Subcutaneous abdominal adipose tissue (tissue), 5 donors: ENCODE results near the gene AKAP8.

Experiments used
- H3K27ac ChIP-seq: one replicate; pipeline ENCODE4 v1.7.0; 2013; ENCODE audit warnings: low read depth, mild to moderate bottlenecking, inconsistent platforms, low read length, moderate library complexity
- H3K27me3 ChIP-seq, 5 donors: one replicate each; pipeline ENCODE4 v1.7.0; 2013; ENCODE audit warnings: low read length in 5 of 5, inconsistent platforms in 1 of 5; ENCODE audit not compliant: control insufficient read depth in 5 of 5, insufficient read depth in 4 of 5
- H3K36me3 ChIP-seq, 5 donors: one replicate each; pipeline ENCODE4 v1.7.0; 2013; ENCODE audit warnings: low read length in 5 of 5; ENCODE audit not compliant: control insufficient read depth in 5 of 5, insufficient read depth in 5 of 5
- H3K4me1 ChIP-seq, 5 donors: one replicate each; pipeline ENCODE4 v1.7.0; 2013; ENCODE audit warnings: low read length in 5 of 5, mild to moderate bottlenecking in 3 of 5, moderate library complexity in 1 of 5; ENCODE audit not compliant: control insufficient read depth in 5 of 5, insufficient read depth in 5 of 5
- H3K4me3 ChIP-seq, 5 donors: one replicate each; pipeline ENCODE4 v1.7.0; 2013; ENCODE audit warnings: low read length in 5 of 5, low read depth in 1 of 5
- H3K9ac ChIP-seq, 5 donors: one replicate each; pipeline ENCODE4 v1.7.0; 2013; ENCODE audit warnings: low read length in 5 of 5, mild to moderate bottlenecking in 4 of 5, moderate library complexity in 3 of 5
- H3K9me3 ChIP-seq, 5 donors: one replicate each; pipeline ENCODE4 v1.7.0; 2013; ENCODE audit warnings: low read length in 5 of 5; ENCODE audit not compliant: control insufficient read depth in 5 of 5
- donor health status: healthy.
- donor health status: healthy.
- donor health status: healthy.
- donor health status: healthy.
- donor health status: healthy.

Gene AKAP8

GRCh38 chr19:15379083-15379998 lies at the start of gene AKAP8:
Gene AKAP8, minus strand, starts transcription at chr19:15379787. Its CDS starts 56 bp downstream, at chr19:15379731.
- Histone ChIP-seq H3K27ac (peak within 1 kb of the TSS; percentile 93), H3K27me3 (no peaks in the 10 kb centered on the region), H3K36me3 (peaks cover 0 to 5% (median 0%) of the 10 kb centered on the region in 5 donors), H3K4me3 (peak within 1 kb of the TSS; percentile 92 to 100 (median 97)), H3K9ac (peak within 1 kb of the TSS; percentile 92 to 99 (median 97)), H3K9me3 (no peaks in the 10 kb centered on the region), H3K4me1 (peaks cover 14 to 44% (median 43%) of the 10 kb centered on the region in 5 donors)

- no peak overlapping the region for H3K27ac ChIP-seq
- H3K9me3 ChIP-seq = peaks cover 0 to 6% (median 4%) of the 10 kb centered on the region in 5 donors
- H3K4me3 ChIP-seq = no peak overlapping the region
- no peak overlapping the region for H3K9ac ChIP-seq
- H3K27me3 ChIP-seq = no peaks in the 10 kb centered on the region
- peaks cover 2 to 61% (median 50%) of the 10 kb centered on the region in 5 donors for H3K36me3 ChIP-seq
- peaks cover 10 to 36% (median 29%) of the 10 kb centered on the region in 5 donors for H3K4me1 ChIP-seq
Measured at GRCh38 chr19:15427991-15428471, 48.4 kb upstream of the AKAP8 start.

- Histone ChIP-seq H3K9ac (no peak overlapping the region), H3K4me3 (no peak overlapping the region), H3K27ac (no peak overlapping the region), H3K9me3 (peaks cover 0 to 7% (median 6%) of the 10 kb centered on the region in 5 donors), H3K36me3 (peaks cover 2 to 68% (median 57%) of the 10 kb centered on the region in 5 donors), H3K27me3 (no peaks in the 10 kb centered on the region), H3K4me1 (peaks cover 10 to 34% (median 28%) of the 10 kb centered on the region in 5 donors)
Measured at GRCh38 chr19:15427350-15427700, 47.7 kb upstream of the AKAP8 start.

- no peak overlapping the region for H3K4me3 ChIP-seq
- peaks cover 0 to 7% (median 6%) of the 10 kb centered on the region in 5 donors for H3K9me3 ChIP-seq
- H3K4me1 ChIP-seq = peaks cover 9 to 36% (median 28%) of the 10 kb centered on the region in 5 donors
- peaks cover 2 to 71% (median 57%) of the 10 kb centered on the region in 5 donors for H3K36me3 ChIP-seq
- no peak overlapping the region for H3K9ac ChIP-seq
- H3K27me3 ChIP-seq = no peaks in the 10 kb centered on the region
- H3K27ac ChIP-seq = no peak overlapping the region
Measured at GRCh38 chr19:15426485-15427349, 47.1 kb upstream of the AKAP8 start.

GRCh38 chr19:15425321-15425950 lies 45.8 kb upstream of the AKAP8 start:
- H3K4me3 ChIP-seq = no peak overlapping the region
- peaks cover 2 to 67% (median 57%) of the 10 kb centered on the region in 5 donors for H3K36me3 ChIP-seq
- H3K9ac ChIP-seq = no peak overlapping the region
- peaks cover 0 to 7% (median 6%) of the 10 kb centered on the region in 5 donors for H3K9me3 ChIP-seq
- H3K4me1 ChIP-seq = peaks cover 0 to 26% (median 18%) of the 10 kb centered on the region in 5 donors
- H3K27ac ChIP-seq = no peak overlapping the region
- H3K27me3 ChIP-seq = no peaks in the 10 kb centered on the region

- peaks cover 0 to 7% (median 6%) of the 10 kb centered on the region in 5 donors for H3K9me3 ChIP-seq
- peaks cover 2 to 65% (median 57%) of the 10 kb centered on the region in 5 donors for H3K36me3 ChIP-seq
Measured at GRCh38 chr19:15424692-15425272, 45.2 kb upstream of the AKAP8 start.

GRCh38 chr19:15424121-15424520 lies 44.5 kb upstream of the AKAP8 start:
- Histone ChIP-seq H3K27me3 (no peaks in the 10 kb centered on the region), H3K9me3 (peaks cover 0 to 7% (median 6%) of the 10 kb centered on the region in 5 donors), H3K4me1 (peaks cover 0 to 23% (median 17%) of the 10 kb centered on the region in 5 donors), H3K27ac (no peak overlapping the region), H3K4me3 (no peak overlapping the region), H3K9ac (no peak overlapping the region), H3K36me3 (peaks cover 2 to 62% (median 56%) of the 10 kb centered on the region in 5 donors)

More at GRCh38 chr19:15424692-15425272, 45.2 kb upstream of the AKAP8 start:
- H3K27ac ChIP-seq = no peak overlapping the region
- H3K4me3 ChIP-seq = no peak overlapping the region
- H3K4me1 ChIP-seq = peaks cover 0 to 21% (median 14%) of the 10 kb centered on the region in 5 donors
- H3K27me3 ChIP-seq = no peaks in the 10 kb centered on the region
- no peak overlapping the region for H3K9ac ChIP-seq

GRCh38 chr19:15423130-15423529 lies 43.5 kb upstream of the AKAP8 start:
- no peaks in the 10 kb centered on the region for H3K27me3 ChIP-seq
- no peak overlapping the region for H3K9ac ChIP-seq
- peaks cover 0 to 7% (median 6%) of the 10 kb centered on the region in 5 donors for H3K9me3 ChIP-seq
- H3K36me3 ChIP-seq = peaks cover 2 to 59% (median 51%) of the 10 kb centered on the region in 5 donors
- no peak overlapping the region for H3K4me3 ChIP-seq
- H3K27ac ChIP-seq = no peak overlapping the region
- H3K4me1 ChIP-seq = peaks cover 0 to 24% (median 18%) of the 10 kb centered on the region in 5 donors
